NCI-H1694 (cell line): Measurements from ENCODE around the gene ZFX.

Experiments
- DNase-seq: peaks from one replicate; lab custom pipeline; 2025; lab: John Stamatoyannopoulos, UW

ZFX gene

GRCh38 chrX:24202465-24203031, 53.0 kb downstream of the ZFX start:
- no peak for DNase-seq

- no peak for DNase-seq
These were observed 53.7 kb downstream of the ZFX start for GRCh38 chrX:24203072-24203808.

GRCh38 chrX:24204331-24204730, 54.8 kb downstream of the ZFX start:
- DNase-seq, result no peak

- no peak for DNase-seq
These were observed 55.4 kb downstream of the ZFX start for GRCh38 chrX:24204958-24205357.

- DNase-seq, result no peak
These were observed 58.3 kb downstream of the ZFX start for GRCh38 chrX:24207826-24208225.

DNA sequence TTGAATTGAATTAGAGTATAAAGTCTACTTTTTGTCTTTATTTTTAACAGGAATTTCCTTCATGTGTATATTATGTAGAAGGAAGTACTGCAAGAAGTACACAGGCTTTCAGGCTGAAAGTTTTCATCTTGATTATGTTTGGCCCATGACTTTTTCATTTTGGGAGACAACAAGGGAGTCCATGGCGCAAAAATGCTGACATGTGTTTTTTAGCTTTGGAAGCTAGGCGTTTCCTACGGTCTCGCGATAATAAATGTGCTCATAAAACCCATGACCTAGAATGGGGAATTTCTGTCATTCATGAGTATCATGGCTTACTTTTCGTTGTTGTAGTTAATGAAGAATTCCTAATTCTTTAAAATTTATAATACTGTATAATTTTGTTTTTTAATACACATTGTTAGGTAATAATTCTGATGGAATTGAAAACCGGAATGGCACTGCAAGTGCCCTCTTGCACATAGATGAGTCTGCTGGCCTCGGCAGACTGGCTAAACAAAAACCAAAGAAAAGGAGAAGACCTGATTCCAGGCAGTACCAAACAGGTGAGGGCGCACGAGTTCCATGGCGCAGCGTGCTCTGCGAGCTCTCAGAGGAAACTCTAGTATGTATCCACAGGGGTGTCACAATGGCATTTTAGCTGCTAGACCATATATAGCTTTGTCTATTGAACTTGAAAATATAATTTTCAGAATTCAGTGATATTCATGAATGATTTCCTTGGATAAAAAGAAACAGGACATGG, 59.1 kb downstream of the ZFX start:
- no peak for DNase-seq

GRCh38 chrX:24210190-24210589, 60.7 kb downstream of the ZFX start:
- DNase-seq, result no peak

DNA sequence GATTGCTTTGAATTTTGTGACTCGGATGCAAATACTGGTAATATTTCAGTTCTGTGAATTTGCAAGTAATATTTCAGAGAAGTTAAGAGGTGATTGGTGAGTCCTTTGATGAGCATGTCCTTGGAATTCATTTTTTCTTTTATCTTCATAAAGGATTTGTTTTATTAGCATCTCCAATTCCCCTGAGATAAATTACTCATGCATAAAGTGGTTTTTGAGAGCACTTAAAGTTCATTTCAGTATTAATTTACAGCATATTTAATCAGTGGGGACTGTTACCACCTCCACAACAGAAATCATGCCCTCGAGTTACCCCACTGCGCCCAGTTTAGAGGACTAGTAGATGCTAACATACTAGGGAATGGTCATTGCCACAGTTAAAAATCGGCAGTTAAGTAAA, 65.0 kb downstream of the ZFX start:
- no peak for DNase-seq

- no peak for DNase-seq
These were observed 65.7 kb downstream of the ZFX start for GRCh38 chrX:24215272-24215671.

DNA sequence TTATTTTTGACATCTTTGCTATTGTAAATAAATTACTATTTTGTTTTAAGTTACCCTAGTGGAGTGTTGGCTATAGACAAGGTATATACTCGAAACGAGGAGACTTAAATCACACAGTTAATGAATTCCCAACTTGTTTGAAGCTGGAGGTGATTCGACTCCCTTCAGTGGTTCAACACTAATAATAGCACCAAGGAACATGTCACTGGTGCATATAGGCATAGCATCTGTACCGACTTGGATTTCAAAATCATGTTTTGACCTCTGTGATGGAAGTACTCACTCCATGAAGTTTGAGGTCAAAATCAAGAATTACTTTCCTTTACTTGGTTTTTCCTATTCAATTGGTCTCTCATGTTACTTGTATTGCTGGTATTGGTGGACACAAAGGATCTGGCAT, 66.5 kb downstream of the ZFX start:
- DNase-seq, result no peak

- no peak for DNase-seq
These were observed 67.3 kb downstream of the ZFX start for GRCh38 chrX:24216827-24217226.

GRCh38 chrX:24219320-24219719, 69.8 kb downstream of the ZFX start:
- no peak for DNase-seq

DNA sequence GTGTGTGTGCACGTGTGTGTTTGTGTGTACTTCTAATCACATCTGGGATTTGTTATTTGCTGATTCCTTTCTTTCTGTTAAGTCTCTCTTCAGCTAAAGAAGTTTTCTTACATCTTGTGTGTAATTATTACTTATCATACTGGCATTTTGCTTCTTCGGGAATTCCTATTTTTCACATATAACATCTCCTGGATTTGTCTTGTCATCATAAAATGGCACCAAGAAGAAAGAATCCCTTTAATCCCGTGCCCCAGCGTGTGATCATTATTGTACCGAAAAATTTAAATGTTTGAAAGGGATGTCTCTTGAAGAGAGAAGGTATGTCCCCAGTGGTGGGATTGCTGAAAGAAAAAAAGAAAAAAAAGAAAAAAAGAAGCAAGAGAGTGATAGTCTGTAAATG, 72.3 kb downstream of the ZFX start:
- no peak for DNase-seq

- no peak for DNase-seq
These were observed 75.7 kb downstream of the ZFX start for GRCh38 chrX:24225265-24225664.

DNA sequence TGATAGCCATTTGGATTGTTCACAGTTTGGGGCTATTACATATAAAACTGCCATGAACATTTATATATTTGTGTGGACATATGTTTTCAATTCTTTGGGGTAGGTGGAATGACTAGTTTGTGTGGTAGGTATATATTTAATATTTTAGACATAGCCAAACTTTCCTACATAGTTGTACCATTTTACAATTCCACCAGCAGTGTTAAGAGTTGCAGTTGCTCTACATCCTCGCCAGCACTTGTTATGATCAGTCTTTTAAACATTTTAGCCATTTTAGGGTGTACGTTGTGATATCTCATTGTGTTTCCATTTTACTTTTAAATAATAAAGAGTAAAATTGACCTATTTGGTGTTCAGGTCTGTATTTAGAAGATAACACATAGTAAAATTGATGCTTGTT, 76.6 kb downstream of the ZFX start:
- no peak for DNase-seq

GRCh38 chrX:24228596-24228995, 79.1 kb downstream of the ZFX start:
- no peak for DNase-seq

DNA sequence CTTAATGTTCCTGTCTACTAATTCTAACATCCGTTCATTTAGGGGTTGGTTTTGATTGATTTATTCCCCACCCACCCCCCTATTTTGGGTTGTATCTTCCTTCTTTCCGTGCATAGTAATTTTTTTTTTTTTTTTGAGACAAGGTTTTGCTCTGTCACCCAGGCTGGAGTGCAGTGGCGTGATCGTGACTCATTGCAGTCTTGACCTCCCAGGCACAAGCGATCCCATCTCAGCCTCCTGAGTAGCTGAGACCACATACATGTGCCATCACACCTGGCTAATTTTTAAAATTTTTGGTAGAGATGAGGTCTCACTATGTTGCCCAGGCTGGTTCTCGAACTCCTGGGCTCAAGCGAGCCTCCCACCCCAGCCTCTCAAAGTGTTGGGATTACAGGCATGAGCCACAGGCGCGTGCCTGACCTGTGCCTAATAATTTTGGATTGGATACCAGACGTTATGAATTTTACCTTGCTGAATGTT, 79.9 kb downstream of the ZFX start:
- no peak for DNase-seq

- DNase-seq, result no peak
These were observed 80.4 kb downstream of the ZFX start for GRCh38 chrX:24229976-24230375.

- no peak for DNase-seq
These were observed 81.6 kb downstream of the ZFX start for GRCh38 chrX:24231131-24231540.

- DNase-seq, result no peak
These were observed 82.2 kb downstream of the ZFX start for GRCh38 chrX:24231641-24232179.

GRCh38 chrX:24232796-24233195, 83.3 kb downstream of the ZFX start:
- no peak for DNase-seq

DNA sequence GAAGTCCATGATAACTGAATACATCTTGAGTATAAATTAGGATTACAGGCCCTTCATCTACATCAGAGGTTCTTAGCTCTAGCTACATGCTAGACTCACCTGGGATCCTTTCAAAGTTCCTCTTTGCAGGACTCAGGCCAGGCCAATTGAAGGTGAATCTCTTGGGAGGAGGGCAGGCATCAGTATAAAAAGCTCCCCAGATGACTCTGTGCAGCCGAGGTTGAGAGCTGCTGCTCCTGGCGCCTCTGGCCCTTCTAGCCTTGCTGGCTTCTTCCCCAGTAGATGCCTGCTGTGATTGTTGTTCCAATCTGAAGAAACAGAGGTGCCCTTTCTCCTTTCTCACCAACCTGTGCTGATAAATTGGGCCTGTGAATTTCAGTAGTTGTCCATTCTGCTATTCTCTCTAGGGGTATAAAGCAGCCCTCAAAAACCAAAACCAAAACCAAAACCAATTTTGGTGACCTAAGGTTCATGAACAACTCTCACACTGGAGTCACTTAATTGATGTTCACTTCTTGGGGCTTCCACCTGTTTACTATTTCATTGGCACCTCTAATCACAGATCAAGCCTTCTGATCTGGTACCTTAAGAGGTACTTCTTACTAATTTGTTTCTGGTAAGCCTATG, 85.7 kb downstream of the ZFX start:
- no peak for DNase-seq
